Breast epithelium (tissue), 4 donors: ENCODE measurements around the gene PCDH9. TPM values are rescaled to one million over a fixed set of nuclear protein-coding genes. Genes with fewer than 3 reads are reported as not detected.

Experiments used
- DNase-seq, 2 donors: peaks; one replicate each; pipeline ENCODE4 v3.0.0-alpha.2; 2019; ENCODE audit warnings: low spot score in 2 of 2
- H3K27ac ChIP-seq, 2 donors: fragments of 200-600 bp; sonication (generic) in 1 of 2; one replicate each; pipeline ENCODE4 v1.5.1; 2016 to 2019; ENCODE audit warnings: mild to moderate bottlenecking in 1 of 2
- H3K27me3 ChIP-seq, 2 donors: fragments of 200-600 bp; sonication (generic) in 1 of 2; one replicate each; pipeline versions ENCODE4 v1.5.1 to v1.6.0; 2017 to 2019; ENCODE audit warnings: control low read depth in 1 of 2, mild to moderate bottlenecking in 1 of 2
- H3K36me3 ChIP-seq: fragments of 200-600 bp; one replicate; pipeline ENCODE4 v1.5.1; 2019
- H3K4me1 ChIP-seq, 2 donors: fragments of 200-600 bp; sonication (generic); one replicate each; pipeline ENCODE4 v1.5.1; 2016 to 2019; ENCODE audit warnings: control low read depth in 1 of 2
- H3K4me3 ChIP-seq, 3 donors: fragments of 200-600 bp; sonication (generic); 1 replicate in 2 of 3; 2 replicates in 1 of 3; pipeline ENCODE4 v1.5.1; 2016 to 2019; ENCODE audit warnings: mild to moderate bottlenecking in 3 of 3, moderate library complexity in 2 of 3
- H3K9me3 ChIP-seq, 2 donors: fragments of 200-600 bp; sonication (generic) in 1 of 2; one replicate each; pipeline ENCODE4 v1.5.1; 2016 to 2019; ENCODE audit warnings: control low read depth in 1 of 2
- POLR2A ChIP-seq: fragments of 450-650 bp; IDR thresholded peaks from one replicate; pipeline ENCODE4 v1.6.1; 2016; ENCODE audit warnings: antibody characterized with exemption, mild to moderate bottlenecking, moderate library complexity
- POLR2AphosphoS5 ChIP-seq, 3 donors: sonication (generic); formaldehyde crosslinking; IDR thresholded peaks; one replicate each; pipeline ENCODE4 v1.6.1; 2017; ENCODE audit warnings: antibody characterized with exemption in 3 of 3
- intact Hi-C: fragments of 100-400 bp; cut with DNase I; formaldehyde crosslinking; loops from one replicate; pipeline ENCODE4 v1.15.1; 2023; ENCODE audit warnings: low total_unique reads
- total RNA-seq, 3 donors: library from RNA; depleted of rRNA; stranded (reverse); fragments of >200 nt; gene quantifications; one replicate each; pipeline ENCODE4 v1.1.0, GENCODE V29; 2016
- TF ChIP-seq, protein P1 (sequence below), 3 donors: fragments of 450-650 bp; IDR thresholded peaks; one replicate each; pipeline ENCODE4 v1.5.1; 2016 to 2017; ENCODE audit warnings: antibody characterized with exemption in 3 of 3, mild to moderate bottlenecking in 3 of 3, moderate library complexity in 3 of 3

The PCDH9 gene
- total RNA-seq, 3 donors from 2014 or later: 0.98 to 26.7 (median 3.7) TPM

DNA sequence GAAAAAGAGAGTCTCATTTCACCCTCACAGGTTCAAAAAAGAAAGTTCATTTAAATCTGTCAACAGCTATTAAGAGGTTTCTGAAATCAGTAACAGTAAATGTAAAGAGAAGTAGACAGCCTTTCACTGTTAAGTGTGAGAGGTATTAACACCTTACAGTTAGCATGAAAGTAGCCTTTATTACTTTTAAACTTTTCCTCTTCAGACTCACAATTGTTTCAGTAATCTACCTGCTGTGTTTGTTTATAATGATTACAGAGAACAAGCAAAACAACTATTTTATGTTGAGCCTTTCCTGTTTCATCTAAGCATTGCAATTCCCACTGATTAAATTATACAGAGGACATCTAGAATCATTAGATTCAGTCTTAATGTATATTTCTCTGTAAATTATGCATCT, 159.8 kb downstream of the PCDH9 start:
- no peaks in the 10 kb centered on the region for H3K27me3 ChIP-seq
- no peaks in the 10 kb centered on the region for H3K4me1 ChIP-seq
- intact Hi-C loops: no loop called here
- H3K4me3 ChIP-seq: no peak overlapping the region
- DNase-seq: no peak
- no peaks in the 10 kb centered on the region for H3K9me3 ChIP-seq
- no peak for TF ChIP-seq POLR2AphosphoS5 (IDR thresholded peaks at IDR 0.05)
- TF ChIP-seq, protein P1, sequence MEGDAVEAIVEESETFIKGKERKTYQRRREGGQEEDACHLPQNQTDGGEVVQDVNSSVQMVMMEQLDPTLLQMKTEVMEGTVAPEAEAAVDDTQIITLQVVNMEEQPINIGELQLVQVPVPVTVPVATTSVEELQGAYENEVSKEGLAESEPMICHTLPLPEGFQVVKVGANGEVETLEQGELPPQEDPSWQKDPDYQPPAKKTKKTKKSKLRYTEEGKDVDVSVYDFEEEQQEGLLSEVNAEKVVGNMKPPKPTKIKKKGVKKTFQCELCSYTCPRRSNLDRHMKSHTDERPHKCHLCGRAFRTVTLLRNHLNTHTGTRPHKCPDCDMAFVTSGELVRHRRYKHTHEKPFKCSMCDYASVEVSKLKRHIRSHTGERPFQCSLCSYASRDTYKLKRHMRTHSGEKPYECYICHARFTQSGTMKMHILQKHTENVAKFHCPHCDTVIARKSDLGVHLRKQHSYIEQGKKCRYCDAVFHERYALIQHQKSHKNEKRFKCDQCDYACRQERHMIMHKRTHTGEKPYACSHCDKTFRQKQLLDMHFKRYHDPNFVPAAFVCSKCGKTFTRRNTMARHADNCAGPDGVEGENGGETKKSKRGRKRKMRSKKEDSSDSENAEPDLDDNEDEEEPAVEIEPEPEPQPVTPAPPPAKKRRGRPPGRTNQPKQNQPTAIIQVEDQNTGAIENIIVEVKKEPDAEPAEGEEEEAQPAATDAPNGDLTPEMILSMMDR (IDR thresholded peaks at IDR 0.05): no peak
- TF ChIP-seq POLR2A: no peak
- no peak overlapping the region for H3K27ac ChIP-seq
- H3K36me3 ChIP-seq: no peaks in the 10 kb centered on the region

DNA sequence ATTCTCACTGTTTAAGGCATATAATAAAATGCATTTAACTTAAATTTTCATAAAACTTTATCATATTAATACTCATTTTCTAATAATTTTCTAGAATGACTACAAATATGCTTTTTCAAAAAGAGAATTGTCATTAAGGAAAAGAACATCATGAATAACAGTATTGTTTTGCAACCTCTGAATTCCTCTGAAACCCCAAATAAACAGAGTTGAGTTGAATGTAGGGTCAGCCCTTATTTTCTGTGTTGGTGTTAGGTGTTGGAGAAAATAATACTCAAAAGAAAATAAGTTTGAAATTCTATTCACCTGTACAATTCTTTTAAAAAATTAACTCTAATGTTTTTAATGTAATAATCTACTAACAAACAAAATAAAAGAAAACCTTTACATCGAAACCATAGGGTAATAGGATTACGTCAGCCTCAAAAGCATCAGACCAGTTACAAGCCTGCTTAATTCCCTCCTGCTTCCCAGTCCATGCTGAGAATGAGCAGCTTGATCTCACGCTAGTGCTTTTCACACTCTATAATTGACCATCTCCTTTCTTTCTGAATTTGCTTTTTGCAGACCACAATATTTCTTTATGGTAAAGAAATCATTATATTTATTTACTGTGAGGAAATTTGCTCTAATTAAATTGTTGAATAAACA, 160.9 kb downstream of the PCDH9 start:
- no peak for DNase-seq
- intact Hi-C loops: no loop called here
- TF ChIP-seq POLR2AphosphoS5 (IDR thresholded peaks at IDR 0.05) (no peak), POLR2A (no peak)
- TF ChIP-seq, protein P1 (IDR thresholded peaks at IDR 0.05): no peak
- Histone ChIP-seq H3K27ac (no peak overlapping the region), H3K27me3 (no peaks in the 10 kb centered on the region), H3K4me3 (no peak overlapping the region), H3K9me3 (no peaks in the 10 kb centered on the region), H3K4me1 (no peaks in the 10 kb centered on the region), H3K36me3 (no peaks in the 10 kb centered on the region)

DNA sequence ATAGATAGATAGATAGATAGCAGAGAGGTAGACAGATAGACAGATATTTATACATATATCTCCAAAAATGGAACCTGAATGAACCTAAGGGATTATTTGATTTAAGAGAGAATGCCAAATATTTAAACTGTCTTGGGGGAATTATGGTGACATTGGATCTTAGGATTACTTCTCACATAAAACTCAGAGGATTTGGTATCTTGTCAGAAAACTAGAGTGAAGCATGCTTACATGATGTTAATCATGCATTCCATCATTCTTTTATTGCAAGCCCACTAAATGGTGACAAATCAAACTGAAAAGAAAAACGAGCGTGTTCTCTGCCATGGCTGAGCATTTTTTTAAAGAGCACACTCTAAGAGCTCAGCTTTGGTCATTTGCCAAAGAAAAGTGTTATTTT, 165.2 kb downstream of the PCDH9 start:
- Histone ChIP-seq H3K27ac (no peak overlapping the region), H3K4me1 (no peaks in the 10 kb centered on the region), H3K36me3 (no peaks in the 10 kb centered on the region), H3K27me3 (no peaks in the 10 kb centered on the region), H3K4me3 (no peak overlapping the region), H3K9me3 (no peaks in the 10 kb centered on the region)
- TF ChIP-seq, protein P1 (IDR thresholded peaks at IDR 0.05): no peak
- no peak for TF ChIP-seq POLR2A
- TF ChIP-seq POLR2AphosphoS5 (IDR thresholded peaks at IDR 0.05): no peak
- no peak for DNase-seq
- intact Hi-C loops: no loop called here

DNA sequence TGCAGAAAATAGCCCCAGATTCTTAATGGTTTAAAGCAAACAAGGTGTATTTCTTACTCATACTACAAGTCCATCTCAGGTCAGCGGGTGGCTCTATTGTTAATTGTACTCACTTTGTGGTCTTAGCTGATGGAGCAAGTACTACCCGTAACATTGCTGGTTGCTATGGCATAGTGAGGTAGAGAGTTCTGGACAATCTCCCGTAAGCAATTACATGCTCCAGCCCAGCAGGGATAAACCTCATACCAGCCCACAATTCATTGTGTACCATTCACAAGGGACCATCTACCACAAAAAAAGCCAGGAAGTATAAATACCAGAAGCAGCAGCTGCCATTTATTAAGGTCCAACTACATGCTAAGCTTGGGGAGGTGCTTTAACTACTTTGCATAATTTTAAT, 167.1 kb downstream of the PCDH9 start:
- Histone ChIP-seq H3K4me1 (no peaks in the 10 kb centered on the region), H3K36me3 (no peaks in the 10 kb centered on the region), H3K27ac (no peak overlapping the region), H3K27me3 (no peaks in the 10 kb centered on the region), H3K4me3 (no peak overlapping the region), H3K9me3 (no peaks in the 10 kb centered on the region)
- no peak for TF ChIP-seq POLR2AphosphoS5 (IDR thresholded peaks at IDR 0.05)
- TF ChIP-seq POLR2A: no peak
- TF ChIP-seq, protein P1 (IDR thresholded peaks at IDR 0.05): no peak
- intact Hi-C loops: no loop called here
- peak in 1 of 2 donors; percentile 20 for DNase-seq

DNA sequence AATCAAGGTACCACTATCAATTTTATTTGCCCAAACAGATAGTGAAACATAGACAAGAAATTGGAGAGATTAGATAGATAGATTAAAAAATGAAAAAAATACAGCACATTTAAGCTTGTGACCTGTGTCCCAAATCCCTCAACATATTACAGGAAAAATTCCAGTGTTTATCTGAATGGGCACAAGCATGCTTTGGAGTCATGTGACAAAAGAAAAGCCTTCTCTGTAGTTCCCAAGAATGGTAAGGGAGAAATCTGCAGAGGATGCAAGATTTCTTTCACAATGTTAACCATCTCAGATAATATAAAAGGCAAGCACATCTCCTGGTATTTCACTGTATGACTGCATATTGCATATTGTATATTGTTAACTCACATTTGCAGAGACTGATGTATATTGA, 168.0 kb downstream of the PCDH9 start:
- H3K27ac ChIP-seq: no peak overlapping the region
- no peaks in the 10 kb centered on the region for H3K36me3 ChIP-seq
- no peaks in the 10 kb centered on the region for H3K4me1 ChIP-seq
- H3K4me3 ChIP-seq: no peak overlapping the region
- H3K9me3 ChIP-seq: no peaks in the 10 kb centered on the region
- TF ChIP-seq POLR2A: no peak
- TF ChIP-seq POLR2AphosphoS5 (IDR thresholded peaks at IDR 0.05): no peak
- TF ChIP-seq, protein P1 (IDR thresholded peaks at IDR 0.05): no peak
- intact Hi-C loops: no loop called here
- H3K27me3 ChIP-seq: no peaks in the 10 kb centered on the region
- no peak for DNase-seq
